ENCODE results near the gene PXN. TPM values are rescaled to one million over a fixed set of nuclear protein-coding genes. Genes with fewer than 3 reads are reported as not detected.

PXN gene
- polyA plus RNA-seq, 2 of the 4 experiments (the other 2 are of a cell fraction) = 40.1 to 97.0 TPM

GRCh38 chr12:120284381-120284780 is 18.9 kb upstream of the PXN start:
- DNase-seq (ENCODE audit: low read depth in 1 of 2, low spot score in 1 of 2) = no peak
- Histone ChIP-seq H3K4me2 (no peak overlapping the region), H3K4me1 (no peaks in the 10 kb centered on the region), H3K9me3 (no peaks in the 10 kb centered on the region), H3K27ac (no peak overlapping the region), H3K4me3 (no peak overlapping the region)
- ATAC-seq = peak; percentile 12 to 31; a peak in 1 of 6 replicates
- no peak for FAIRE-seq
- no peak for TF ChIP-seq ESRRA (IDR thresholded peaks at IDR 0.05; ENCODE audit: borderline replicate concordance, low read length)
- TF ChIP-seq SREBF2 (IDR thresholded peaks at IDR 0.05) = no peak
- TF ChIP-seq EHMT2 (IDR thresholded peaks at IDR 0.05; ENCODE audit: low read depth) = no peak
- TF ChIP-seq EP300 (IDR thresholded peaks at IDR 0.05) = no peak
- TF ChIP-seq, protein P1, sequence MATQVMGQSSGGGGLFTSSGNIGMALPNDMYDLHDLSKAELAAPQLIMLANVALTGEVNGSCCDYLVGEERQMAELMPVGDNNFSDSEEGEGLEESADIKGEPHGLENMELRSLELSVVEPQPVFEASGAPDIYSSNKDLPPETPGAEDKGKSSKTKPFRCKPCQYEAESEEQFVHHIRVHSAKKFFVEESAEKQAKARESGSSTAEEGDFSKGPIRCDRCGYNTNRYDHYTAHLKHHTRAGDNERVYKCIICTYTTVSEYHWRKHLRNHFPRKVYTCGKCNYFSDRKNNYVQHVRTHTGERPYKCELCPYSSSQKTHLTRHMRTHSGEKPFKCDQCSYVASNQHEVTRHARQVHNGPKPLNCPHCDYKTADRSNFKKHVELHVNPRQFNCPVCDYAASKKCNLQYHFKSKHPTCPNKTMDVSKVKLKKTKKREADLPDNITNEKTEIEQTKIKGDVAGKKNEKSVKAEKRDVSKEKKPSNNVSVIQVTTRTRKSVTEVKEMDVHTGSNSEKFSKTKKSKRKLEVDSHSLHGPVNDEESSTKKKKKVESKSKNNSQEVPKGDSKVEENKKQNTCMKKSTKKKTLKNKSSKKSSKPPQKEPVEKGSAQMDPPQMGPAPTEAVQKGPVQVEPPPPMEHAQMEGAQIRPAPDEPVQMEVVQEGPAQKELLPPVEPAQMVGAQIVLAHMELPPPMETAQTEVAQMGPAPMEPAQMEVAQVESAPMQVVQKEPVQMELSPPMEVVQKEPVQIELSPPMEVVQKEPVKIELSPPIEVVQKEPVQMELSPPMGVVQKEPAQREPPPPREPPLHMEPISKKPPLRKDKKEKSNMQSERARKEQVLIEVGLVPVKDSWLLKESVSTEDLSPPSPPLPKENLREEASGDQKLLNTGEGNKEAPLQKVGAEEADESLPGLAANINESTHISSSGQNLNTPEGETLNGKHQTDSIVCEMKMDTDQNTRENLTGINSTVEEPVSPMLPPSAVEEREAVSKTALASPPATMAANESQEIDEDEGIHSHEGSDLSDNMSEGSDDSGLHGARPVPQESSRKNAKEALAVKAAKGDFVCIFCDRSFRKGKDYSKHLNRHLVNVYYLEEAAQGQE (IDR thresholded peaks at IDR 0.05) = no peak
- TF ChIP-seq RNF2 (IDR thresholded peaks at IDR 0.05; ENCODE audit: borderline replicate concordance, low read depth) = no peak
- no peak for TF ChIP-seq HOXB5 (CRISPR knock-in tag; IDR thresholded peaks at IDR 0.05)
- TF ChIP-seq NFE2L2 (conservative IDR thresholded peaks at IDR 0.05; ENCODE audit: low read length) = no peak
- TF ChIP-seq FOSL2 (IDR thresholded peaks at IDR 0.05) = no peak
- TF ChIP-seq FOSL2 (CRISPR knock-in tag; IDR thresholded peaks at IDR 0.05) = no peak
- ChIA-PET POLR2A (interaction anchor here (1.2 kb wide), 1 partner anchor 9 kb away, joined by 5 read pairs; the partner anchor contains the start of gene RNU4-1), CTCF (interaction anchor here (0.6 to 17.3 kb wide), 7 partner anchors 9 to 145 kb away, joined by 3 to 221 read pairs (median 3); partner anchors contain the start of genes PXN and SIRT4)
- WGBS (ENCODE audit: missing lambda C conversion rate) = 67% methylated on average over 3 of the region's 3 CpGs

DNA sequence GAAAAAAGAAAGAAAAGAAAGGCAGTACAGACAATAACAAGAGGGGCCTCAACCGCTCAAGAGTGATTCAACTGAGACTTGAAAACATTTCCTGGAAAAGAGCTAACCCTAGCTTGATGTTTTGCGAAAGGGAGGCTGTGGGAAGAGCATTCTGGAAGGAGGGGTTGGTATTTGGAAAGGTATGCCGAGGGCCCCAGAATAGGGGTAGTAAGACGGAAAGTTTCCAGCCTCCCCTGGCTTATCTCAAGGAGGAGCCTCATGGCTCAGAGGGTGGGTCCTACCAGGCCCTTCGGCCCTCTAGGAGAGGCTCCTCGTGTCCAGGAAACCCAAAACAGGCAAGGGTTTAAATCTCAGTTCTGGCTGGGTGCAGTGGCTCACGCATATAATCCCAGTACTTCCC is 17.8 kb upstream of the PXN start:
- ChIA-PET CTCF (interaction anchor here (0.6 to 17.3 kb wide), 3 partner anchors 18 to 55 kb away, joined by 3 to 221 read pairs (median 39); partner anchors contain the start of gene PXN), POLR2A (interaction anchor here (1.2 to 1.9 kb wide), 2 partner anchors 8 to 10 kb away, joined by 5 to 8 read pairs; partner anchors contain the start of genes RNU4-1 and RNU4-2)
- no peak for FAIRE-seq
- ATAC-seq = no peak; a peak in 2 of 6 replicates
- TF ChIP-seq KDM1A (IDR thresholded peaks at IDR 0.05; ENCODE audit: low read depth) (no peak), ZC3H11A (IDR thresholded peaks at IDR 0.05) (no peak), CHD2 (IDR thresholded peaks at IDR 0.05; ENCODE audit: low read length, partially characterized antibody) (no peak), JUNB (IDR thresholded peaks at IDR 0.05) (no peak), RAD21 (conservative IDR thresholded peaks at IDR 0.05 in 1 of 2, IDR thresholded peaks at IDR 0.05 in 1 of 2) (no peak), KDM5A (IDR thresholded peaks at IDR 0.05) (no peak), HDAC2 (IDR thresholded peaks at IDR 0.05) (no peak), MYC (IDR thresholded peaks at IDR 0.05; ENCODE audit: borderline replicate concordance, low read length) (no peak), BCL3 (IDR thresholded peaks at IDR 0.05) (no peak), POLR2A (IDR thresholded peaks at IDR 0.05; ENCODE audit: low read length) (no peak), MAZ (IDR thresholded peaks at IDR 0.05; ENCODE audit: borderline replicate concordance, low read depth, low read length) (no peak), FOSB (CRISPR knock-in tag; IDR thresholded peaks at IDR 0.05) (no peak), NR3C1 (IDR thresholded peaks at IDR 0.05) (no peak), JUN (IDR thresholded peaks at IDR 0.05) (no peak), BHLHE40 (IDR thresholded peaks at IDR 0.05; ENCODE audit: low read depth, low read length) (no peak), MAFK (IDR thresholded peaks at IDR 0.05; ENCODE audit: partially characterized antibody) (no peak), ZNF302 (CRISPR knock-in tag; IDR thresholded peaks at IDR 0.05) (no peak)
- Histone ChIP-seq H3K4me1 (peaks cover 4% of the 10 kb centered on the region; the same call in 2 of the 3 replicates), H3K27ac (no peak overlapping the region), H3K9me3 (no peaks in the 10 kb centered on the region), H3K4me3 (no peak overlapping the region), H3K4me2 (no peak overlapping the region)
- no peak for DNase-seq (ENCODE audit: low read depth in 1 of 2, low spot score in 1 of 2)
- WGBS (ENCODE audit: missing lambda C conversion rate) = 87% methylated on average over 7 of the region's 7 CpGs

Data from A549 (cell line).